Upper lobe of right lung (tissue), 1 donor: Measurements from ENCODE around the gene RARB. TPM values are rescaled to one million over a fixed set of nuclear protein-coding genes. Genes with fewer than 3 reads are reported as not detected.
A peak's percentile ranks its signal among the peaks of the same experiment; 100 is the strongest.

Source experiments
- ATAC-seq: fragments of 200-7000 bp; cut with Tn5 transposase; one replicate; pipeline ENCODE4 v1.9.1; 2020; ENCODE audit warnings: mild to moderate bottlenecking, moderate library complexity
- DNase-seq: peaks from one replicate; pipeline ENCODE4 v3.0.0-alpha.2; 2020
- H3K27ac ChIP-seq: fragments of 200-600 bp; one replicate; pipeline ENCODE4 v1.8.0; 2022
- H3K27me3 ChIP-seq: fragments of 200-600 bp; one replicate; pipeline ENCODE4 v1.8.0; 2022; ENCODE audit warnings: mild to moderate bottlenecking
- H3K36me3 ChIP-seq: fragments of 200-600 bp; one replicate; pipeline ENCODE4 v1.8.0; 2022
- H3K4me1 ChIP-seq: fragments of 200-600 bp; one replicate; pipeline ENCODE4 v1.8.0; 2022
- H3K4me3 ChIP-seq: fragments of 200-600 bp; one replicate; pipeline ENCODE4 v1.8.0; 2022; ENCODE audit warnings: mild to moderate bottlenecking
- H3K9me3 ChIP-seq: fragments of 200-600 bp; one replicate; pipeline ENCODE4 v1.8.0; 2022
- intact Hi-C: fragments of 100-400 bp; cut with DNase I; formaldehyde crosslinking; loops from one replicate; pipeline ENCODE4 v1.11.0; 2022
- total RNA-seq: library from RNA; stranded (reverse); fragmentation: NEBNext Ultra II Directional; extraction: Animal tissue kit (Norgen Biotek cat#: 25700); gene quantifications from one replicate; pipeline ENCODE4 v1.2.1, GENCODE V29; 2021
- TF ChIP-seq, protein P1 (sequence below): fragments of 200-600 bp; IDR thresholded peaks from one replicate; pipeline ENCODE4 v1.8.0; 2022; ENCODE audit warnings: antibody characterized with exemption
- donor health status: DM: no; HTN: yes; CAD: no; lungs with severe emphysema.

Gene RARB
- total RNA-seq, 1 donor from 2014 or later, result 5.8 TPM

DNA sequence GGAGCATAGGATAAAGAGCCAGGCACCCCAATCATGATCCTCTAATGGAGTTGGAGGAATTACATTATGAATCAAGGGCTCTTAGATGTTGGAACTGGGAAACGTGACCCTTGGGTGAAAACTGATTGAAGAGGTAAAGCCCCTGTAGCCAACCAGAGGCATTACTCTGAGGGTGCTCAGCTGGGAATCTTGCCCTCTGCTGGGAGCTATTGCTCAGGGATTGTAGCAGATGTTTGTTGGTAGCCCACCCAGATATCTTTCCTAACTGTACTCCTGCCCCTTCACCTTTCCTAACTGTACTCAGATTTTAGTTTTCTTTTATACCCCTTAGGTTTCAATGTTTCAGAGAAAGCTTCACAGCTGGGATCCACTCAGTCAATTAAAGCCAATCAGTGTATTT, 74.2 kb downstream of the RARB start:
- TF ChIP-seq, protein P1, sequence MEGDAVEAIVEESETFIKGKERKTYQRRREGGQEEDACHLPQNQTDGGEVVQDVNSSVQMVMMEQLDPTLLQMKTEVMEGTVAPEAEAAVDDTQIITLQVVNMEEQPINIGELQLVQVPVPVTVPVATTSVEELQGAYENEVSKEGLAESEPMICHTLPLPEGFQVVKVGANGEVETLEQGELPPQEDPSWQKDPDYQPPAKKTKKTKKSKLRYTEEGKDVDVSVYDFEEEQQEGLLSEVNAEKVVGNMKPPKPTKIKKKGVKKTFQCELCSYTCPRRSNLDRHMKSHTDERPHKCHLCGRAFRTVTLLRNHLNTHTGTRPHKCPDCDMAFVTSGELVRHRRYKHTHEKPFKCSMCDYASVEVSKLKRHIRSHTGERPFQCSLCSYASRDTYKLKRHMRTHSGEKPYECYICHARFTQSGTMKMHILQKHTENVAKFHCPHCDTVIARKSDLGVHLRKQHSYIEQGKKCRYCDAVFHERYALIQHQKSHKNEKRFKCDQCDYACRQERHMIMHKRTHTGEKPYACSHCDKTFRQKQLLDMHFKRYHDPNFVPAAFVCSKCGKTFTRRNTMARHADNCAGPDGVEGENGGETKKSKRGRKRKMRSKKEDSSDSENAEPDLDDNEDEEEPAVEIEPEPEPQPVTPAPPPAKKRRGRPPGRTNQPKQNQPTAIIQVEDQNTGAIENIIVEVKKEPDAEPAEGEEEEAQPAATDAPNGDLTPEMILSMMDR, result no peak
- no peak overlapping the region for H3K27ac ChIP-seq
- H3K36me3 ChIP-seq, result no peaks in the 10 kb centered on the region
- DNase-seq (no peak), ATAC-seq (no peak)
- H3K9me3 ChIP-seq, result no peaks in the 10 kb centered on the region
- H3K27me3 ChIP-seq, result no peaks in the 10 kb centered on the region
- intact Hi-C loops, result no loop called here
- H3K4me3 ChIP-seq, result no peak overlapping the region
- H3K4me1 ChIP-seq, result no peaks in the 10 kb centered on the region

DNA sequence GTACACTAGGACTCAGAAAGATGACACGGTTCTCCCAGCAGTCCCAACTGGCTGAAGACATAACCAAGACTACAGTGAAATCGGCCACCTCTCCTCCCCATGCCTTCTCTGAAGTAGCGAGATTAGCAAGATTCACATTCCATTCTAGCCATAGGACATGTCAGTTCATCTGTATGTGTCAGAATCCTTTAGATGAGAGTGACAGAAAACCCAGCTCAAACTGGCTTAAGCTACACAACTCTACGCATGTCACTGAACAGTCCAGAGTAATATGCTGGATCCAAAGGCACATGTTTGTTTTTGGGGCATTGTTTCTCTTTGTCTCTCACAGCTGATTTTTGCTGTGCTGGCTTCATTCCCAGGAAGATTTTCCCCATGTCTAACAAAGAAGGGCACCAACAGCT, 75.8 kb downstream of the RARB start:
- DNase-seq (no peak), ATAC-seq (no peak)
- H3K36me3 ChIP-seq, result no peaks in the 10 kb centered on the region
- TF ChIP-seq, protein P1, result no peak
- H3K27me3 ChIP-seq, result no peaks in the 10 kb centered on the region
- H3K9me3 ChIP-seq, result no peaks in the 10 kb centered on the region
- H3K4me3 ChIP-seq, result no peak overlapping the region
- intact Hi-C loops, result no loop called here
- H3K4me1 ChIP-seq, result peaks cover 4% of the 10 kb centered on the region
- H3K27ac ChIP-seq, result no peak overlapping the region

DNA sequence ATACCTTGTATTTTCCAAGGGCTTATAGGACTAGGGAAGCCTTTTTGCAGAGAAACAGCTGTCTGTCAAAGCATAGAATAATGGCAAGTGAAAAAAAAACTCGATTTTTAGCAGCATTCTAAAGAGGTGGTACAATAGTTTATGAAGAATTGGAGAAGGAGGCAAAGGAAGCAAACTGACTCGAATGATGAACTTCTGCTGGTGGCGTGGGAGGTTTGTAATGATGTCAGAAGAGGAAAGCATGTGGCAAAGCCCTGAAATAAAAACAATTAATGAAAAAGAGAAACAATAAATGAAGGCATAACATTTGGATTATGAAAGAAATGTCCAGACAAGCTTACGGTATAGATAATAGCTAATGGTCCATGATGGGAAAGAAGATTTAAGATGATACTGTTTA, 77.5 kb downstream of the RARB start:
- H3K36me3 ChIP-seq, result no peaks in the 10 kb centered on the region
- intact Hi-C loops, result no loop called here
- TF ChIP-seq, protein P1, result no peak
- DNase-seq, result no peak
- no peak overlapping the region for H3K27ac ChIP-seq
- H3K4me3 ChIP-seq, result no peak overlapping the region
- peaks cover 6% of the 10 kb centered on the region for H3K4me1 ChIP-seq
- no peaks in the 10 kb centered on the region for H3K27me3 ChIP-seq
- no peaks in the 10 kb centered on the region for H3K9me3 ChIP-seq
- ATAC-seq, result no peak

DNA sequence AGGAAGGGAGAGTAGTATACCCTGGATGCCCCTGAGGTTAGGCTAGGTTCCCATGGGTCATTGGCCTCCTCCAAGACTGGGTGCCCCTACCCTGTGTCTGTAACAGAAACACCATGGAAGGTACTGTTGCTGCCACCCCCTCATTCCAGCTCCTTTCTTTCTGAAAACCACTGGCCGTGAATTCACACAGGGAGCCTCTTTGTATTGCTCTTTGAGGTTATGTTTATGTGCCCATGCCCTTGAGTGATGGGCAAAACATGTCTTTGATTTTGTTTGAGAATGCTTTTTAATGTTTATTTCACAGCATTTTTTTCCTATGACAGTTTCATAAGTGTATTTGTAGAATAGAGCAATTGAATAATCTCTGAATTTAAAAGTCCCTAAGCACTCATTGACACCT, 79.7 kb downstream of the RARB start:
- Histone ChIP-seq H3K27ac (peak overlapping the region; percentile 0), H3K27me3 (no peaks in the 10 kb centered on the region), H3K4me3 (no peak overlapping the region), H3K4me1 (peaks cover 6% of the 10 kb centered on the region), H3K9me3 (no peaks in the 10 kb centered on the region), H3K36me3 (no peaks in the 10 kb centered on the region)
- DNase-seq (no peak), ATAC-seq (no peak)
- TF ChIP-seq, protein P1, result no peak
- intact Hi-C loops, result no loop called here

DNA sequence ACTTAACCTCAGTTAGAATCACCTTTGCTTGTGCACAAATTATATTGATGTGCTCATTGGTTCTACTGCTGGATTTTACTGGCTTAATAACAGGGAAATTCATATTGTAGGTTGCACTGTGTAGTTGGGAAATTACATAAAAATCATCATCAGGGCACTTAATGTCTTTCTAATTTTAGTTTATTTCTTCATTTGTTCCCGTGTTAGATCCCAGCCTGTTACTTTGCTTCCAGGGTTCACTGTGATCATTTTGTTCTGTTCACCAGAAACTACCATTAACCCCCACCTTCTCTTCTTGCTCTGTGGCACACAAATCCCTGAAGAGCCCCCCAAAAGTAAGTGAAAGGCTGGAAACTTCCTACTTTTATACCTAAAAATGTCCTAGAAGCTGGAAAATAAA, 80.4 kb downstream of the RARB start:
- no peaks in the 10 kb centered on the region for H3K27me3 ChIP-seq
- ATAC-seq (no peak), DNase-seq (no peak)
- intact Hi-C loops, result no loop called here
- H3K4me1 ChIP-seq, result peaks cover 6% of the 10 kb centered on the region
- H3K27ac ChIP-seq, result peak overlapping the region; percentile 38
- TF ChIP-seq, protein P1, result no peak
- no peaks in the 10 kb centered on the region for H3K36me3 ChIP-seq
- H3K4me3 ChIP-seq, result no peak overlapping the region
- no peaks in the 10 kb centered on the region for H3K9me3 ChIP-seq

DNA sequence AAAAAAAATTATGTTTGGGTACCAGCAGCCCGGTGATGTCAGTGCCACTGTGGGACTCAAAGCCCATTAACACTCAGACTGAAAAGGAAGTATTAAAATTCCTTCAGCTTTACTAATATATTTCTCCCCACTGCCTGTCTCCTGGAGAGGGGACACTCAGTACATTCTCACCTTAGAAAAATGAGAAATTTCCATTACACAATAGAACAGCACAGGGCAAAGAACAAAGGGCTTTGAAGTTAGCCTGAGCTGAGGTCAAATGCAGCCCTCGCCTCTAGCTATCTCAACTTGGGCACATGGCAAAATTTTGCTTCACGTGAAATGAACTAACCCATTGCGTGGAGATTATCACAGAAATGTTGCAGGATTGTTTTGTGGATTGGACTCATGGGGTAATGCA, 80.8 kb downstream of the RARB start:
- H3K36me3 ChIP-seq, result no peaks in the 10 kb centered on the region
- TF ChIP-seq, protein P1, result no peak
- ATAC-seq, result no peak
- intact Hi-C loops, result no loop called here
- H3K4me1 ChIP-seq, result peaks cover 7% of the 10 kb centered on the region
- H3K27ac ChIP-seq, result peak overlapping the region; percentile 38
- no peak overlapping the region for H3K4me3 ChIP-seq
- H3K9me3 ChIP-seq, result no peaks in the 10 kb centered on the region
- DNase-seq, result no peak
- no peaks in the 10 kb centered on the region for H3K27me3 ChIP-seq
